HepG2 (cell line): ENCODE results near the gene AKAIN1. TPM values are rescaled to one million over a fixed set of nuclear protein-coding genes. Genes with fewer than 3 reads are reported as not detected.

Experiments
- ATAC-seq: fragments of 200-7000 bp; cut with Tn5 transposase; 3 replicates; pipeline ENCODE4 v1.9.1; 2020; ENCODE audit warnings: mild to moderate bottlenecking, moderate library complexity
- BruUV-seq: library from RNA; stranded (reverse); fragments of 400-500 nt; replicated peaks from 2 replicates; lab custom pipeline; 2021; lab: Mats Ljungman, UMichigan
- CTCF ChIA-PET: fragments of 300-600 bp; formaldehyde crosslinking; extraction: SDS; loops from one replicate; lab custom pipeline; 2021; ENCODE audit warnings: low total read pairs, inconsistent platforms, low intra/inter-chr PET ratio; lab: Yijun Ruan, JAX
- POLR2A ChIA-PET: fragments of 350-600 bp; sonication (Branson Sonifier 250); formaldehyde crosslinking; loops from one replicate; lab custom pipeline; 2020; ENCODE audit warnings: antibody characterized with exemption, inconsistent platforms; lab: Yijun Ruan, JAX
- DNase-seq: peaks from one replicate; pipeline ENCODE4 v3.0.0-alpha.2; 2015; ENCODE audit warnings: low spot score
- FAIRE-seq: peaks from 3 replicates; lab custom pipeline; 2011; peaks lifted over from hg19 to GRCh38; lab: Jason Lieb, UNC
- H2AFZ ChIP-seq: one replicate; pipeline ENCODE4 v1.6.1; 2011; ENCODE audit warnings: low read length, inconsistent platforms
- H3K27ac ChIP-seq: fragments of 300-600 bp; 3 replicates; pipeline ENCODE4 v1.8.0; 2011; ENCODE audit warnings: mixed run types, mild to moderate bottlenecking, mixed read lengths, low read length, inconsistent platforms; ENCODE audit not compliant: insufficient read depth; ENCODE audit errors: extremely low read length
- H3K27me3 ChIP-seq, 2 experiments: fragments of 200-600 bp in 1 of 2; 2 replicates in 1 of 2; 3 replicates in 1 of 2; pipeline versions ENCODE4 v1.6.0 to v1.8.0; 2011; ENCODE audit warnings: low read length in 2 of 2, mild to moderate bottlenecking in 2 of 2, moderate library complexity in 2 of 2, inconsistent platforms in 1 of 2; ENCODE audit not compliant: insufficient read depth in 2 of 2, control insufficient read depth in 1 of 2
- H3K36me3 ChIP-seq, 2 experiments: fragments of 200-600 bp in 1 of 2; replicated peaks in 1 of 2; 2 replicates in 1 of 2; 3 replicates in 1 of 2; pipeline versions ENCODE4 v1.5.1 to v1.8.0; 2011; ENCODE audit warnings: low read length in 2 of 2, inconsistent platforms in 1 of 2; ENCODE audit not compliant: insufficient read depth in 2 of 2, control insufficient read depth in 1 of 2
- H3K4me1 ChIP-seq: 2 replicates; pipeline ENCODE4 v1.5.1; 2012; ENCODE audit warnings: low read length, inconsistent platforms; ENCODE audit not compliant: insufficient read depth
- H3K4me2 ChIP-seq: 2 replicates; pipeline ENCODE4 v1.6.0; 2011; ENCODE audit warnings: low read depth, low read length, inconsistent platforms
- H3K4me3 ChIP-seq, 3 experiments: fragments of 200-600 bp in 1 of 3; sonication (generic), shearing (Covaris generic) in 1 of 3; replicated peaks in 1 of 3; 2 replicates each; pipeline ENCODE4 v1.5.1; 2011 to 2016; ENCODE audit warnings: low read length in 3 of 3, inconsistent platforms in 2 of 3, low read depth in 2 of 3, mild to moderate bottlenecking in 2 of 3, control low read depth in 1 of 3, mixed read lengths in 1 of 3; ENCODE audit not compliant: insufficient read depth in 1 of 3
- H3K79me2 ChIP-seq: one replicate; pipeline ENCODE4 v1.6.1; 2011; ENCODE audit warnings: low read length, inconsistent platforms; ENCODE audit not compliant: insufficient read depth
- H3K9ac ChIP-seq: 2 replicates; pipeline ENCODE4 v1.6.0; 2011; ENCODE audit warnings: mild to moderate bottlenecking, low read depth, low read length, inconsistent platforms; ENCODE audit not compliant: insufficient read depth
- H3K9me3 ChIP-seq: 2 replicates; pipeline ENCODE4 v1.5.1; 2012; ENCODE audit warnings: mild to moderate bottlenecking, low read length
- H4K20me1 ChIP-seq: 2 replicates; pipeline ENCODE4 v1.6.0; 2011; ENCODE audit warnings: inconsistent platforms, mild to moderate bottlenecking, low read length, moderate library complexity; ENCODE audit not compliant: insufficient read depth
- GTF2F1 ChIP-seq: fragments of 150-350 bp; IDR thresholded peaks from 2 replicates; pipeline ENCODE4 v1.6.1; 2014; ENCODE audit warnings: low read length
- MTERF4 ChIP-seq: sonication (generic); formaldehyde crosslinking; IDR thresholded peaks from 2 replicates; pipeline ENCODE4 v1.8.0; 2023; ENCODE audit warnings: mild to moderate bottlenecking, missing genetic modification reagents
- TEF ChIP-seq: sonication (generic); formaldehyde crosslinking; IDR thresholded peaks from 2 replicates; pipeline ENCODE4 v1.5.0; 2020; ENCODE audit warnings: missing genetic modification reagents
- TFE3 ChIP-seq: IDR thresholded peaks from 2 replicates; pipeline ENCODE4 v1.6.1; 2016
- ZNF296 ChIP-seq: sonication (generic); formaldehyde crosslinking; conservative IDR thresholded peaks from 2 replicates; pipeline ENCODE4 v1.5.0; 2020; ENCODE audit warnings: mild to moderate bottlenecking, missing genetic modification reagents
- ZNF704 ChIP-seq: sonication (generic); formaldehyde crosslinking; IDR thresholded peaks from 2 replicates; pipeline ENCODE4 v1.8.1; 2023; ENCODE audit warnings: mild to moderate bottlenecking, inconsistent platforms, moderate library complexity, missing genetic modification reagents, borderline replicate concordance
- in situ Hi-C: cut with HindIII; loops from 2 replicates; pipeline ENCODE4 v1.10.0; 2017; ENCODE audit warnings: low pct_unique_long_range_greater_than_20kb; ENCODE audit not compliant: extremely low pct_ligation_motif_present
- intact Hi-C: fragments of 100-400 bp; cut with micrococcal nuclease; formaldehyde crosslinking; loops from one replicate; pipeline ENCODE4 v1.10.0; 2022; ENCODE audit not compliant: unreplicated experiment
- polyA plus RNA-seq, 8 experiments: library from polyadenylated mRNA; depleted of rRNA in 3 of 8; stranded (reverse) in 7 of 8; unstranded in 1 of 8; fragments of >200 nt; fragmentation: Illumina TruSeq in 4 of 8; extraction: Trizol in 4 of 8; gene quantifications; 2 replicates each; pipeline versions ENCODE4 v1.2.1 to v1.2.3, GENCODE V29; 2011 to 2016; ENCODE audit warnings: low read depth in 4 of 8, missing spikeins in 1 of 8, mixed read lengths in 1 of 8; ENCODE audit not compliant: insufficient read depth in 1 of 8
- total RNA-seq, 5 experiments: library from RNA; depleted of rRNA; stranded (reverse); fragments of >200 nt; fragmentation: Illumina TruSeq; extraction: Trizol; gene quantifications; 2 replicates each; pipeline ENCODE4 v1.2.3, GENCODE V29; 2016; ENCODE audit warnings: low read depth in 1 of 5

The AKAIN1 gene
- total and polyA plus RNA-seq, 2 of the 13 experiments (the other 11 are each of a cell fraction or from before 2014, with no cell fraction given) = not detected

- ChIA-PET POLR2A (no interaction called here), CTCF (no interaction called here)
- FAIRE-seq (no peak), ATAC-seq (no peak), DNase-seq (no peak)
- Histone ChIP-seq H3K4me3 (no peak overlapping the region), H3K4me1 (peaks cover 11% of the 10 kb centered on the region), H3K27ac (no peak overlapping the region), H3K27me3 (no peaks in the 10 kb centered on the region), H3K36me3 (no peaks in the 10 kb centered on the region), H4K20me1 (no peaks in the 10 kb centered on the region), H2AFZ (no peak overlapping the region), H3K4me2 (no peak overlapping the region), H3K9ac (no peak overlapping the region), H3K9me3 (no peaks in the 10 kb centered on the region), H3K79me2 (peaks cover 10% of the 10 kb centered on the region)
- no TSS peak for BruUV-seq
- TF ChIP-seq ZNF704 (no peak), TFE3 (CRISPR knock-in tag) (no peak), MTERF4 (CRISPR knock-in tag) (no peak), ZNF296 (CRISPR knock-in tag) (no peak), GTF2F1 (no peak), TEF (CRISPR knock-in tag) (no peak)
- intact Hi-C loops (no loop called here), in situ Hi-C loops (no loop called here)
These were observed 47.9 kb upstream of the AKAIN1 start for GRCh38 chr18:5244941-5245340.
